Spinal cord (tissue), 10 donors: ENCODE results near the gene FLCN. TPM values are rescaled to one million over a fixed set of nuclear protein-coding genes. Genes with fewer than 3 reads are reported as not detected.
A peak's percentile ranks its signal among the peaks of the same experiment; 100 is the strongest.
"Not testable (repeated sequence)": the region's sequence is repeated elsewhere in the genome, so short reads cannot be mapped to it uniquely, and the experiment has no call there.

Experiments
- DNase-seq, 6 donors: peaks; one replicate each; pipeline versions ENCODE4 v3.0.0 to v3.0.0-alpha.2; 2013 to 2015; ENCODE audit warnings: low spot score in 6 of 6, low read depth in 4 of 6
- H3K27ac ChIP-seq: one replicate; pipeline ENCODE4 v1.5.1; 2013; ENCODE audit warnings: low read depth, low read length, control low read depth
- H3K27me3 ChIP-seq: one replicate; pipeline ENCODE4 v1.6.1; 2013; ENCODE audit warnings: low read length; ENCODE audit not compliant: control insufficient read depth, insufficient read depth
- H3K36me3 ChIP-seq: one replicate; pipeline ENCODE4 v1.6.1; 2013; ENCODE audit warnings: low read length; ENCODE audit not compliant: control insufficient read depth, insufficient read depth
- H3K4me1 ChIP-seq: one replicate; pipeline ENCODE4 v1.6.1; 2013; ENCODE audit warnings: low read length; ENCODE audit not compliant: control insufficient read depth, insufficient read depth
- H3K4me3 ChIP-seq: one replicate; pipeline ENCODE4 v1.5.1; 2013; ENCODE audit warnings: low read depth, low read length, control low read depth
- H3K9me3 ChIP-seq: one replicate; pipeline ENCODE4 v1.6.1; 2013; ENCODE audit warnings: low read length; ENCODE audit not compliant: control insufficient read depth, insufficient read depth
- WGBS: methylation state at CpG from one replicate; pipeline ENCODE4 v1.1.5; 2013; ENCODE audit warnings: missing lambda C conversion rate; ENCODE audit not compliant: insufficient coverage; 5-methylcytosine and 5-hydroxymethylcytosine counted together
- polyA plus RNA-seq, 2 donors: library from polyadenylated mRNA; unstranded; fragments of 120-200 nt; gene quantifications; one replicate each; pipeline ENCODE4 v1.2.1, GENCODE V29; 2013; ENCODE audit not compliant: insufficient read length in 2 of 2
- total RNA-seq, 2 donors: library from RNA; depleted of rRNA in 1 of 2; stranded (reverse); fragments of 120-200 nt in 1 of 2; fragments of >200 nt in 1 of 2; gene quantifications; one replicate each; pipeline versions ENCODE4 v1.2.3 to v1.2.4, GENCODE V29; 2013 to 2014
- donor health status: healthy.

FLCN gene
- total and polyA plus RNA-seq, 4 donors, result 32.7 to 77.3 (median 47.6) TPM

DNA sequence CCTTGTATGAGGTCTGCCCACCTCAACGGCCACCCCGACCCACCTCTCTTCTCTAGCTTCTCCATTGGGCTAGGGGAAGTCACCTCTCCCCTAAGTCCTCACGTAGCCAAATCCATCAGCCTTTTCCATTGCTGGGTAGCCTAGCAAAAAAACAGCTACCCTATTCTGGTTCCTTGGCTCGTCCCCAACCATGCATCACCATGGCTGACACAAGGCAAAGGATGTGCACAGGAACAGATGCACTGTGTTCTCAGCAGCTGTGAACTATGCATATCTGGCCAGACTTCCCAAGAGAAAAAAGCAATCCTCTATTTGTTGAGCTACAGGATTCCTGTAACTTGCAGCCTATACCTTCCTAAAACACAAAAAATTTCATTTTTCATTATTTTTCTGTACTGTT is 22.0 kb upstream of the FLCN start:
- Histone ChIP-seq H3K4me3 (no peak overlapping the region), H3K27me3 (no peaks in the 10 kb centered on the region), H3K36me3 (peaks cover 68% of the 10 kb centered on the region), H3K9me3 (no peaks in the 10 kb centered on the region), H3K4me1 (no peaks in the 10 kb centered on the region), H3K27ac (no peak overlapping the region)
- 69% methylated on average over 4 of the region's 4 CpGs for WGBS
- DNase-seq, result peak in 2 of 6 donors; percentile 51 to 65

DNA sequence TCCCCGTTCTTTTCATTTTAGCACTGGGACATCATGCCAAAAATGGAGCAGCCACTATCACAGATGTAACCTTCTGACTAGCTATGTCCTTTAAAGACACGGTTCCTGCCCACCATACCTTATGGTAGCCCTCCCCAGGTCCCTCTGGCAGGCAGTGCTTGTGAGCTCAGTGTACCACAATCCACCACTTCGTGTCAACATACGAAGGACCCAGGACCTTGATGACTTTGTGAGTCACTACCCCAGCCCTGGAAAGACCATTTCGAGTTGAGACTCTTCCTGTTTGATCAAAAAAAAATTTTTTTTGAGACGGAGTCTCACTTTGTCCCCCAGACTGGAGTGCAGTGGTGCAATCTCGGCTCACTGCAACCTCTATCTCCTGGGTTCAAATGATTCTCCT is 21.0 kb upstream of the FLCN start:
- Histone ChIP-seq H3K27me3 (no peaks in the 10 kb centered on the region), H3K4me3 (no peak overlapping the region), H3K27ac (no peak overlapping the region), H3K36me3 (peaks cover 73% of the 10 kb centered on the region), H3K9me3 (no peaks in the 10 kb centered on the region), H3K4me1 (no peaks in the 10 kb centered on the region)
- 92% methylated on average over 7 of the region's 7 CpGs for WGBS
- DNase-seq, result no peak

DNA sequence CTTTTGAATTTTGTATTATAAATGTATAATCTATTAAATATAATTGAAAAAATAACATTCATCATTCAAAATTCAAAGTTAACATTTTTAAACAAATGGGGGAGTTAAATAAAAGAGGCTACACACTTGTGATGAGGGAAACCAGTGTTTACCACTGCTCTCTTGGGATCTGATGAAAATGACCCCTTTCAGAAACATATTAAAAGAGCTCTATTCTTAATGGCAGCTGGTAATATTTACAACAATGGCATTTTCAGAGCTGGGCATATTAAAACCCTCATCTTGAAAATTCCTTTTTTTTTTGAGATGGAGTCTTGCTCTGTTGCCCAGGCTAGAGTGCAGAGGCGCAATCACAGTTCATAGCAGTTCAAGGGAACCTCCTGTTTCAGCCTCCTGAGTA is 19.3 kb upstream of the FLCN start:
- no peak overlapping the region for H3K4me3 ChIP-seq
- H3K9me3 ChIP-seq, result no peaks in the 10 kb centered on the region
- no peaks in the 10 kb centered on the region for H3K4me1 ChIP-seq
- H3K27ac ChIP-seq, result no peak overlapping the region
- H3K27me3 ChIP-seq, result no peaks in the 10 kb centered on the region
- H3K36me3 ChIP-seq, result peaks cover 72% of the 10 kb centered on the region
- no CpG with 5 or more reads among the region's 1 CpG for WGBS
- no peak for DNase-seq

DNA sequence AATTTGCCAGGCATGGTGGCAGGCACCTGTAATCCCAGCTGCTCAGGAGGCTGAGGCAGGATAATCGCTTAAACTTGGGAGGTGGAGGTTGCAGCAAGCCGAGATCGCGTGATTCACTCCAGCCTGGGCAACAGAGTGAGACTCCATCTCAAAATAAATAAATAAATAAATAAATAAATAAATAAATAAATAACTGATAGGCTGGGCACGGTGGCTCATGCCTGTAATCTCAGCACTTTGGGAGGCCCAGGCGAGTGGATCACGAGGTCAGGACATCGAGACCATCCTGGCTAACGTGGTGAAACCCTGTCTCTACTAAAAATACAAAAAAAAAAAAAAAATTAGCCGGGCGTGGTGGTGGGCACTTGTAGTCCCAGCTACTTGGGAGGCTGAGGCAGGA is 18.7 kb upstream of the FLCN start:
- H3K36me3 ChIP-seq, result peaks cover 70% of the 10 kb centered on the region
- DNase-seq, H3K27ac ChIP-seq, H3K9me3 ChIP-seq, H3K4me1 ChIP-seq, H3K27me3 ChIP-seq, H3K4me3 ChIP-seq: not testable (repeated sequence)
- 87% methylated on average over 3 of the region's 11 CpGs for WGBS

DNA sequence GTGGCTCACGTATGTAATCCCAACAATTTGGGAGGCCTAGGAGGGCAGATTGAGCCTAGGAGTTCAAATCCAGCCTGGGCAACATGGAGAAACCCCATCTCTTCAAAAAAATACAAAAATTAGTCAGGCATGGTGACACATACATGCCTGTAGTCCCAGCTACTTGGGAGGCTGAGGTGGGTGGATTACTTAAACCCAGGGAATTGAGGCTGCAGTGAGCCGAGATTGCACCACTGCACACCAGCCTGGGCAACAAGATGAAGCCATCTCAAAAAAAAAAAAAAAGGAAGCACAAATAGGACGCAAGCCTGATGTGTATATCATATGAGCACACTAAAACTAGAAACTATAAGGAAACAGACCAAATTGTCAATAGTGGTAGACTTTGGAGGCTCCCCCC is 17.1 kb upstream of the FLCN start:
- Histone ChIP-seq H3K36me3 (peaks cover 67% of the 10 kb centered on the region), H3K4me3 (no peak overlapping the region), H3K27me3 (no peaks in the 10 kb centered on the region), H3K27ac (no peak overlapping the region), H3K9me3 (no peaks in the 10 kb centered on the region), H3K4me1 (no peaks in the 10 kb centered on the region)
- DNase-seq, result no peak
- WGBS, result 80% methylated on average over 1 of the region's 3 CpGs

DNA sequence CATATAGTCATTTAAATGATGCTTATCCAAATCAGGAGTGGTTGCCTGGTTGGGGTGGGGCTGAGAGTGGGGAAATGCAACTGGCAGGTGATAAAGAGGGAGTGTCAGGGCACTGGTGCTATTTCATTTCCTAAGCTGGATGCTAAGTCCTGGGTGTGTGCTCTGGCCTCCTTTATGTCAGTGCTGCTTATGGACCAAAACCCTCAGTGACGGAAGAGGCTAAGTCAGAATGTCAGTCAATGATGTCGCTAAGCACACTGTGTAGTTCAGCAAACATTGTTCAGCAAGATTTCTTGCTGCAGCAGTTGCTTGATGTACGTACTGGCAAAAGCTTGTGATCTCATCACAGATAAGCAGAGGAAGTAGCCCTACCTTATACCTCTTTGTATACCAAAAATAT is 16.4 kb upstream of the FLCN start:
- Histone ChIP-seq H3K4me1 (no peaks in the 10 kb centered on the region), H3K36me3 (peaks cover 65% of the 10 kb centered on the region), H3K4me3 (no peak overlapping the region), H3K27ac (no peak overlapping the region), H3K9me3 (no peaks in the 10 kb centered on the region), H3K27me3 (no peaks in the 10 kb centered on the region)
- DNase-seq, result no peak
- WGBS, result 100% methylated on average over 2 of the region's 3 CpGs

DNA sequence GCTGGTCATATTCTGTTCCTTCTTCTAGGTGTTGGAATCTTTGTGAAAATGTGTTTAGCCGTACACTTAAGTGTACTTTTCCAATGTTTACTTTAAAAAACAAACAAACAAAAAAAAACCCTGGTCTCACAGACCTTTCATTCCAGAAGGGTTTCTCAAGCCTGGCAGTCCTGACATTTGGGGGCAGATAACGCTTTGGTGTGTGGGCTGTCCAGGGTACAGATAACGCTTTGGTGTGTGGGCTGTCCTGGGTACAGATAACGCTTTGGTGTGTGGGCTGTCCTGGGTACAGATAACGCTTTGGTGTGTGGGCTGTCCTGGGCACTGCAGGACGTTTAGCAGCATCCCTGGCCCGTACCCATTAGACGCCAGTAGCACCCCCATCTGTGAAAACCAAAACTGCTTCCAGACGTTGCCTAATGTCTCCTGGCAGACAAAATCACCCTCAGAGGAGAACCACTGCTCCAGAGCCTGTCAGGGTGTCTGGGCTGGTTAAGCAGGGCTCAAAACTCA is 15.2 kb upstream of the FLCN start:
- no peak overlapping the region for H3K27ac ChIP-seq
- 79% methylated on average over 7 of the region's 9 CpGs for WGBS
- no peak overlapping the region for H3K4me3 ChIP-seq
- peaks cover 66% of the 10 kb centered on the region for H3K36me3 ChIP-seq
- H3K27me3 ChIP-seq, result no peaks in the 10 kb centered on the region
- no peaks in the 10 kb centered on the region for H3K9me3 ChIP-seq
- DNase-seq, result no peak
- no peaks in the 10 kb centered on the region for H3K4me1 ChIP-seq

DNA sequence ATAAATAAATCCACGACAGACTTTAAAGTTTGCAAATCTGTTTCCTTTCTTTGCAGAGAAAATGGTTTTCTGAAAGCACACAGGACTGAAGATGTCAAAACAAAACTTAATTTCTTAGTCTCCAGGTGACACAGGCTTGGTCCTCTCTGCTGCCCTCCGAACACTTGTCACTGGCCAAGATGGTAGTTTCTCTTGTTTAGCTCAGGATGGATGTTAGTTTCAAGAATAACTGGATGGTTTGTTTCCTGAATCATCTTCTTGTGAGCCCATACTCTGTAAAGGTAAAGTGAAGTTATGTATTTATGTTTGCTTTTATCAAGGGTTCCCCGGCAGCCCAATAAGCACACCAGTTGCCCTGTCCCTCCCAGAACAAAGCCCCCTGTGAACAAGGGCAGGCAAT is 9.9 kb upstream of the FLCN start:
- Histone ChIP-seq H3K4me3 (no peak overlapping the region), H3K27ac (no peak overlapping the region), H3K9me3 (no peaks in the 10 kb centered on the region), H3K27me3 (no peaks in the 10 kb centered on the region), H3K4me1 (no peaks in the 10 kb centered on the region), H3K36me3 (peaks cover 36% of the 10 kb centered on the region)
- WGBS, result 100% methylated on average over 1 of the region's 3 CpGs
- DNase-seq, result no peak

DNA sequence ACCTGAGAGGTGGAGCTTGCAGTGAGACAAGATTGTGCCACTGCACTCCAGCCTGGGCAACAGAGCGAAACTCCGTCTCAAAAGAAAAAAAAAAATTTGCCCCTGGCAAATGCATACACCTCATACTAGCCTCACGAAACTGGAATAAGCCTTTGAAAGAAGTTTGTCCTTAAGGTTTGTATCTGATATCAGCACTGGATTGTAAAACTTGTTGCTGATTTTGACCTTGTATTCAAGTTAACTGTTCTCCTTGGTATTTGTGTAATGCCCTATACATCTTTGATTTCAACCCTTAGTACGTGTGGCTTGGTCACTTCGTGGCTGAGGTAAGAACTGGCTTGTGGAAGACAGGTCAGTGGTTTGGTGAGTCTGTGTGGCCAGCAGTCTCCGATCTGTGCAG is 6.2 kb upstream of the FLCN start:
- Histone ChIP-seq H3K4me3 (no peak overlapping the region), H3K36me3 (peaks cover 16% of the 10 kb centered on the region), H3K9me3 (no peaks in the 10 kb centered on the region), H3K4me1 (peaks cover 4% of the 10 kb centered on the region), H3K27ac (no peak overlapping the region), H3K27me3 (no peaks in the 10 kb centered on the region)
- 96% methylated on average over 4 of the region's 6 CpGs for WGBS
- no peak for DNase-seq

DNA sequence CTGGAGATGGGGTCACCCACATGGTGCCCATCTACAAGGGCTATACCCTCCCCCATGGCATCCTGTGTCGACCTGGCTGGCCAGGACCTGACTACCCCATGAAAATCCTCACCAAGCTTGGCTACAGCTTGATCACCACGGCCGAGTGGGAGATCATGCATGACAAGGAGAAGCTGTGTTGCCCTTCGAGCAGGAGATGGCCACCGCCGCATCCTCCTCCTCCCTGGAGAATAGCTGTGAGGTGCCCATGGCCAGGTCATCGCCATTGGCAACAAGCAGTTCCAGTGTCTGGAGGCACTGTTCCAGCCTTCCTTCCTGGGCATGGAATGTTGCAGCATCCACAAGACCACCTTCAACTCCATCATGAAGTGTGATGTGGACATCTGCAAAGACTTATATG is 5.3 kb upstream of the FLCN start:
- peaks cover 7% of the 10 kb centered on the region for H3K36me3 ChIP-seq
- H3K4me1 ChIP-seq, result peaks cover 9% of the 10 kb centered on the region
- H3K9me3 ChIP-seq, result no peaks in the 10 kb centered on the region
- no peak overlapping the region for H3K27ac ChIP-seq
- no peak overlapping the region for H3K4me3 ChIP-seq
- 95% methylated on average over 7 of the region's 7 CpGs for WGBS
- no peak for DNase-seq
- H3K27me3 ChIP-seq, result no peaks in the 10 kb centered on the region
